Ovary (tissue), 9 donors: Measurements from ENCODE around the gene OR10A6. TPM values are rescaled to one million over a fixed set of nuclear protein-coding genes. Genes with fewer than 3 reads are reported as not detected.

Experiments used
- DNase-seq, 5 donors: peaks; one replicate each; pipeline ENCODE4 v3.0.0-alpha.2; 2019 to 2020
- H3K27ac ChIP-seq, 2 donors: fragments of 200-600 bp; one replicate each; pipeline versions ENCODE4 v1.5.1 to v1.8.0; 2019 to 2022
- H3K27me3 ChIP-seq: fragments of 200-600 bp; one replicate; pipeline ENCODE4 v1.8.0; 2022
- H3K36me3 ChIP-seq: fragments of 200-600 bp; sonication (generic); one replicate; pipeline ENCODE4 v1.5.1; 2019
- H3K4me1 ChIP-seq: one replicate; pipeline ENCODE4 v1.8.1; 2013; ENCODE audit warnings: mild to moderate bottlenecking, moderate library complexity; ENCODE audit not compliant: insufficient read depth
- H3K4me3 ChIP-seq: fragments of 200-600 bp; sonication (generic); one replicate; pipeline ENCODE4 v1.5.1; 2017
- H3K9me3 ChIP-seq, 2 donors: fragments of 200-600 bp in 1 of 2; sonication (generic) in 1 of 2; one replicate each; pipeline versions ENCODE4 v1.5.1 to v1.8.1; 2013 to 2019; ENCODE audit warnings: mild to moderate bottlenecking in 1 of 2, moderate library complexity in 1 of 2
- EP300 ChIP-seq: sonication (generic); formaldehyde crosslinking; IDR thresholded peaks from one replicate; pipeline ENCODE4 v1.6.1; 2017; ENCODE audit warnings: antibody characterized with exemption
- POLR2A ChIP-seq: fragments of 450-650 bp; IDR thresholded peaks from one replicate; pipeline ENCODE4 v1.6.1; 2017; ENCODE audit warnings: antibody characterized with exemption, mild to moderate bottlenecking, moderate library complexity
- WGBS, 3 donors: extraction: QIAGEN DNeasy Blood & Tissue Kit in 1 of 3; methylation state at CpG; one replicate each; pipeline versions ENCODE4 v1.1.5 to v1.1.7; 2013 to 2017; 5-methylcytosine and 5-hydroxymethylcytosine counted together
- intact Hi-C, 4 donors: fragments of 100-400 bp; cut with DNase I; formaldehyde crosslinking; loops; one replicate each; pipeline versions ENCODE4 v1.11.0 to v1.15.1; 2022 to 2023
- polyA plus RNA-seq, 2 donors: library from polyadenylated mRNA; stranded (reverse); fragments of 200-250 nt in 1 of 2; fragments of 350-450 nt in 1 of 2; fragmentation: Illumina TruSeq in 1 of 2; extraction: RNeasy Lipid Tissue Mini Kit (QIAGEN cat#74804) in 1 of 2; gene quantifications; one replicate each; pipeline ENCODE4 v1.2.3, GENCODE V29; 2013 to 2014
- total RNA-seq, 7 donors: library from RNA; depleted of rRNA in 2 of 7; stranded (reverse); fragments of >200 nt in 2 of 7; fragmentation: NEBNext Ultra II Directional in 3 of 7; extraction: Animal tissue kit (Norgen Biotek cat#: 25700) in 3 of 7; gene quantifications; one replicate each; pipeline versions ENCODE4 v1.1.0 to v1.2.4, GENCODE V29; 2016 to 2023
- TF ChIP-seq, protein P1 (sequence below), 3 donors: fragments of 450-650 bp in 2 of 3; fragments of 200-600 bp in 1 of 3; IDR thresholded peaks; one replicate each; pipeline versions ENCODE4 v1.5.1 to v1.8.0; 2016 to 2022; ENCODE audit warnings: antibody characterized with exemption in 3 of 3, mild to moderate bottlenecking in 1 of 3
- donor health status: DM: no; HTN: no; CAD: no; lungs with moderate emphysema.
- donor health status: DM: no; HTN: no; CAD: no.
- donor health status: Bipolar disorder and iron deficiency.
- donor health status: DM: yes; HTN: yes; CAD: no.
- donor health status: DM: no; HTN: no; CAD: no.
- donor health status: DM: yes; HTN: yes; CAD: no.

Gene OR10A6
- total and polyA plus RNA-seq, 9 donors, result not detected

DNA sequence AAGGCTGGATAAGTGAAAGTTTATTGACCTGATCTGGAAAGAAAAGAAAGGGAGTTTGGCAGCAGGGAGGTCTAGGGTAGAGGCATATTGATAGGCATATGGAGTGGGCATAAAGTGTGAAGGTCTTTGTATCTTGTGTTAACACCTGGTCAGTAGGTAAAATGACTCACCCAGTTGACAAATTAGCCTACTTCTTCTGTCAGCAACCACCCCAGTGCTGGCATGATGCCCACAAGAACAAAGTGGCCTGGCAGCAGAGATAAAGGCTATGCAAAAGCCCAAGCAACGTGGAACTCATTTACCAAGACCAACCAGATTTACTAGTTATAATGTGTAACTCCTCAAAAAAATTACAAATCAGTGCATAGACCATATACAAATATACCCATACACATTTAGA lies 5.5 kb upstream of the OR10A6 start:
- TF ChIP-seq EP300 (no peak), POLR2A (no peak)
- TF ChIP-seq, protein P1, sequence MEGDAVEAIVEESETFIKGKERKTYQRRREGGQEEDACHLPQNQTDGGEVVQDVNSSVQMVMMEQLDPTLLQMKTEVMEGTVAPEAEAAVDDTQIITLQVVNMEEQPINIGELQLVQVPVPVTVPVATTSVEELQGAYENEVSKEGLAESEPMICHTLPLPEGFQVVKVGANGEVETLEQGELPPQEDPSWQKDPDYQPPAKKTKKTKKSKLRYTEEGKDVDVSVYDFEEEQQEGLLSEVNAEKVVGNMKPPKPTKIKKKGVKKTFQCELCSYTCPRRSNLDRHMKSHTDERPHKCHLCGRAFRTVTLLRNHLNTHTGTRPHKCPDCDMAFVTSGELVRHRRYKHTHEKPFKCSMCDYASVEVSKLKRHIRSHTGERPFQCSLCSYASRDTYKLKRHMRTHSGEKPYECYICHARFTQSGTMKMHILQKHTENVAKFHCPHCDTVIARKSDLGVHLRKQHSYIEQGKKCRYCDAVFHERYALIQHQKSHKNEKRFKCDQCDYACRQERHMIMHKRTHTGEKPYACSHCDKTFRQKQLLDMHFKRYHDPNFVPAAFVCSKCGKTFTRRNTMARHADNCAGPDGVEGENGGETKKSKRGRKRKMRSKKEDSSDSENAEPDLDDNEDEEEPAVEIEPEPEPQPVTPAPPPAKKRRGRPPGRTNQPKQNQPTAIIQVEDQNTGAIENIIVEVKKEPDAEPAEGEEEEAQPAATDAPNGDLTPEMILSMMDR (IDR thresholded peaks at IDR 0.05), result no peak
- Histone ChIP-seq H3K27me3 (no peaks in the 10 kb centered on the region), H3K27ac (no peak overlapping the region), H3K4me1 (no peaks in the 10 kb centered on the region), H3K4me3 (no peak overlapping the region), H3K9me3 (no peaks in the 10 kb centered on the region), H3K36me3 (no peaks in the 10 kb centered on the region)
- no peak for DNase-seq
- intact Hi-C loops, result no loop called here
- 14 to 66% (median 23%) methylated on average over 1 of the region's 1 CpG for WGBS, 3 donors

DNA sequence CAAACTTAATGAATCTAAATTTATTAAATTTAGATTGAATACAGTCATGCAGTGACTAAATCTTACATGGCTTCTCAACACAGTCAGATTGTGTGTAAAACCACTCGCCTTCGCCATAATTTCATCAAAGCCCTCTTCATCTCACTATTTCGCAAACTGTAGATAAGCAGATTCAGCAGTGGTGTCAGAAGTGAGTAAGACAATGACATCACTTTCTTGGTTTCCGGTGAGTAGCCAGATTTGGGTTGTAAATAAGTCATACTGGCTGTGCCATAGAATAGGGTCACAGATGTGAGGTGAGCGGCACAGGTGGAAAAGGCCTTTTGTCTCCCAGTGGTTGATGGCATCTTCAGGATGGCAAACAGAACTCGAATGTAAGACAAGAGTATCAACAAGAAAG lies 3.4 kb downstream of the OR10A6 start:
- no peaks in the 10 kb centered on the region for H3K4me1 ChIP-seq
- no peaks in the 10 kb centered on the region for H3K27me3 ChIP-seq
- H3K4me3 ChIP-seq, result no peak overlapping the region
- WGBS, 3 donors, result 83 to 87% (median 86%) methylated on average over 6 of the region's 6 CpGs
- H3K36me3 ChIP-seq, result no peaks in the 10 kb centered on the region
- no peak overlapping the region for H3K27ac ChIP-seq
- TF ChIP-seq POLR2A (no peak), EP300 (no peak)
- TF ChIP-seq, protein P1 (IDR thresholded peaks at IDR 0.05), result no peak
- intact Hi-C loops, result no loop called here
- DNase-seq, result no peak
- no peaks in the 10 kb centered on the region for H3K9me3 ChIP-seq

DNA sequence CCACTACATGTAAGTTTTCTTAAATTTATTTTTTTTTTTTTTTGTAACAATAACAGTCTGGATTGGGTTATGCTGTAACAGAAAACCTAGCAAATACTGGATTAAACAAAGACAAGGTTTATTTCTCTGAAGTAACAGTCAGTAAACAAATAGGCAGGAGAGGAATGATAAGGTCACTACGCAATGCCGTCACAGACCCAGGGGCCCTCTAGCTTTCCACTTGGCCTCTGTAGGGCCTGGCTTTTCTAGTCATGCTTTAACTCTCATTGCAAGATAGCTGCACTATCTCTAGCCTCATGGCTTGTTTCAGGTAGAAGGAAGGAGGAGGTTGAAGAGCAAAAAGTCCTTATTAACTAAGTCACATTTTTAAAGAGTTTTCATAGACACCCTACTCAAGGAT lies 6.5 kb downstream of the OR10A6 start:
- Histone ChIP-seq H3K27ac (no peak overlapping the region), H3K9me3 (no peaks in the 10 kb centered on the region), H3K4me1 (no peaks in the 10 kb centered on the region), H3K27me3 (no peaks in the 10 kb centered on the region), H3K36me3 (no peaks in the 10 kb centered on the region), H3K4me3 (no peak overlapping the region)
- 77 to 80% (median 77%) methylated on average over 2 of the region's 2 CpGs for WGBS, 3 donors
- intact Hi-C loops, result no loop called here
- TF ChIP-seq POLR2A (no peak), EP300 (no peak)
- TF ChIP-seq, protein P1 (IDR thresholded peaks at IDR 0.05), result no peak
- no peak for DNase-seq

DNA sequence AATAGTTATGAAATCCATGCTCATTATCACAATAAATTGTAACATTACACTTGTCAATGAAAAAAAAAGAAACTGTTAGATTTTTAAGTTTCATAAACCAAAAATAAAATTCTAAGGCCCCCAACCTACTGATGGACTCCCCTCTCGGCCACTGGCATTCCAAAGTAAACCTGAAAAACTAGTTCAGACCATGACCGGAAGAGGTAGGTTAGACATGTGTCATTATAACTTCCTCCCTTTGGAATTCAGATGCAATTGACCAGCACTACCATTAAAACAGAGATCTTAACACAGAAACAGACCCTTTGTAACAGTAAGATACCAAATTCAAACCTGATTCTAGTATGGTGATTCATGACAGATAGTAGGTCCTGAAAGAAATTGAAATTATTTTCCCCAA lies 12.9 kb downstream of the OR10A6 start:
- H3K4me1 ChIP-seq, result no peaks in the 10 kb centered on the region
- no peaks in the 10 kb centered on the region for H3K27me3 ChIP-seq
- TF ChIP-seq EP300 (no peak), POLR2A (no peak)
- TF ChIP-seq, protein P1 (IDR thresholded peaks at IDR 0.05), result no peak
- H3K4me3 ChIP-seq, result no peak overlapping the region
- H3K9me3 ChIP-seq, result no peaks in the 10 kb centered on the region
- intact Hi-C loops, result no loop called here
- H3K36me3 ChIP-seq, result no peaks in the 10 kb centered on the region
- 71 to 82% (median 80%) methylated on average over 2 of the region's 2 CpGs for WGBS, 3 donors
- no peak for DNase-seq
- no peak overlapping the region for H3K27ac ChIP-seq

GRCh38 chr11:7911011-7911410 lies 20.1 kb downstream of the OR10A6 start:
- no peaks in the 10 kb centered on the region for H3K27me3 ChIP-seq
- intact Hi-C loops, result no loop called here
- no peak overlapping the region for H3K4me3 ChIP-seq
- H3K27ac ChIP-seq, result no peak overlapping the region
- TF ChIP-seq, protein P1 (IDR thresholded peaks at IDR 0.05), result no peak
- no peak for TF ChIP-seq POLR2A
- no peak for TF ChIP-seq EP300
- no peaks in the 10 kb centered on the region for H3K9me3 ChIP-seq
- DNase-seq, result no peak
- H3K36me3 ChIP-seq, result no peaks in the 10 kb centered on the region
- no peaks in the 10 kb centered on the region for H3K4me1 ChIP-seq
